KOPT-K1 (cell line): ENCODE measurements around the gene ZC3H12D.

ENCODE experiments used
- H3K27ac ChIP-seq: fragments of 200-600 bp; sonication (generic); 2 replicates; pipeline ENCODE4 v1.5.1; 2016; ENCODE audit warnings: antibody characterized with exemption, mild to moderate bottlenecking, low read depth, low read length; ENCODE audit not compliant: poor library complexity, severe bottlenecking
- H3K36me3 ChIP-seq: fragments of 200-600 bp; sonication (generic); 2 replicates; pipeline ENCODE4 v1.5.1; 2017; ENCODE audit warnings: antibody characterized with exemption, mild to moderate bottlenecking, low read length, moderate library complexity; ENCODE audit not compliant: insufficient read depth
- H3K9me3 ChIP-seq: fragments of 200-600 bp; sonication (generic); 2 replicates; pipeline ENCODE4 v1.5.1; 2017; ENCODE audit warnings: antibody characterized with exemption, low read length, mild to moderate bottlenecking; ENCODE audit not compliant: insufficient read depth, poor library complexity, severe bottlenecking

Gene ZC3H12D

DNA sequence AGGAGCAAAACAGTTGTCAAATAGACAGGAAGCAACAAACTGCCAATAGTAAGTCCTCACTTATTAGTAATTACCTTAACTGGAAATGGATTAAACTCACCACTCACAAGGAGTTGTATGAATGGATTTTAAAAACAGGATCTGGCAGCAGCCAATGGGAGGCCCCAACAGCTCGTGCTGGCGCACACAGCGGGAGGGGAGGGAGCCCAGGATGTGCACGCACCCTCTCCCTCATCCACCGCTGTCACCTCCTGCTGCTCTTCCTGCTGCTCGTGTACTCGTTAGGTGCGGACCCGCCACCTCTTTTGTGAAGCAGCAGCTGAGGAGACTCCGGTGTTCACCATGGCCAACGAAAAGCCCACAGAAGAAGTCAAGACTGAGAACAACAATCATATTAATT lies 84.8 kb downstream of the ZC3H12D start, which contains the start of gene SUMO4:
Gene SUMO4 (plus strand): TSS at position 213 of the 400 bp plus-strand sequence. CDS start 130 bp downstream, at position 343.
- H3K36me3 ChIP-seq: peaks cover 81% of the 10 kb centered on the region
- H3K27ac ChIP-seq: no peak within 1 kb of the TSS
- no peaks in the 10 kb centered on the region for H3K9me3 ChIP-seq

DNA sequence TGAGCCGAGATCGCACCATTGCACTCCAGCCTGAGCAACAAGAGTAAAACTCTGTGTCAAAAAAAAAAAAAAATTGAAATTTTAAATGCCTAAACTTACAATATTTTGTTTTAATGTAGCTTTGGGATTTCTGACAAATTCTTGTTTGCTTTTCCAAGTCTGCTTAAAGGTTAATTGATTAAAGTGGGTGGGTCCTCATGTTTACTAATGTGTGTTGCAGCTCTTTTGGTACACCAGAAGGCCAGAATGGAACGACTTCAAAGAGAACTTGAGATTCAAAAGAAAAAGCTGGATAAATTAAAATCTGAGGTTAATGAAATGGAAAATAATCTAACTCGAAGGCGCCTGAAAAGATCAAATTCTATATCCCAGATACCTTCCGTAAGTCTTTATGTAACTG lies 87.4 kb downstream of the ZC3H12D start:
- H3K27ac ChIP-seq: no peak overlapping the region
- no peaks in the 10 kb centered on the region for H3K9me3 ChIP-seq
- H3K36me3 ChIP-seq: peaks cover 59% of the 10 kb centered on the region
